A673 (cell line): ENCODE results near the gene OR5V1. TPM values are rescaled to one million over a fixed set of nuclear protein-coding genes. Genes with fewer than 3 reads are reported as not detected.

Experiments used
- BruUV-seq: library from RNA; stranded (reverse); fragments of 400-500 nt; replicated peaks from 2 replicates; lab custom pipeline; 2021; lab: Mats Ljungman, UMichigan
- CTCF ChIA-PET: fragments of 300-600 bp; sonication (Branson Sonifier 250); formaldehyde crosslinking; loops from one replicate; lab custom pipeline; 2022; ENCODE audit warnings: antibody characterized with exemption; lab: Charles Lee
- POLR2A ChIA-PET: fragments of 300-600 bp; sonication (Branson Sonifier 250); formaldehyde crosslinking; loops from one replicate; lab custom pipeline; 2022; ENCODE audit warnings: antibody characterized with exemption; ENCODE audit not compliant: low non-redundant PET; lab: Charles Lee
- DNase-seq: peaks from one replicate; pipeline ENCODE4 v3.0.0-alpha.2; 2015; ENCODE audit warnings: low spot score
- H3K27ac ChIP-seq: fragments of 200-600 bp; sonication (generic); 2 replicates; pipeline ENCODE4 v1.5.1; 2016; ENCODE audit warnings: mixed run types, low read depth, mild to moderate bottlenecking, mixed read lengths, antibody characterized with exemption, low read length; ENCODE audit not compliant: poor library complexity, severe bottlenecking
- H3K27me3 ChIP-seq: fragments of 200-600 bp; sonication (generic); replicated peaks from 2 replicates; pipeline ENCODE4 v1.6.1; 2017; ENCODE audit warnings: mixed run types, low read depth, mild to moderate bottlenecking, mixed read lengths, antibody characterized with exemption, low read length; ENCODE audit not compliant: insufficient read depth, poor library complexity
- H3K36me3 ChIP-seq: fragments of 200-600 bp; sonication (generic); 2 replicates; pipeline ENCODE4 v1.6.1; 2016; ENCODE audit warnings: mixed run types, mild to moderate bottlenecking, mixed read lengths, antibody characterized with exemption, low read length; ENCODE audit not compliant: insufficient read depth, poor library complexity, severe bottlenecking
- H3K4me1 ChIP-seq: fragments of 200-600 bp; sonication (generic); 2 replicates; pipeline ENCODE4 v1.6.1; 2017; ENCODE audit warnings: mixed run types, mild to moderate bottlenecking, mixed read lengths, antibody characterized with exemption, low read length; ENCODE audit not compliant: insufficient read depth, poor library complexity, severe bottlenecking
- H3K4me3 ChIP-seq: fragments of 200-600 bp; sonication (generic); 2 replicates; pipeline ENCODE4 v1.5.1; 2016; ENCODE audit warnings: low read depth, mixed run types, mild to moderate bottlenecking, mixed read lengths, low read length; ENCODE audit not compliant: poor library complexity, severe bottlenecking
- H3K9me3 ChIP-seq: fragments of 200-600 bp; sonication (generic); 2 replicates; pipeline ENCODE4 v1.6.1; 2016; ENCODE audit warnings: mixed run types, low read depth, mild to moderate bottlenecking, mixed read lengths, antibody characterized with exemption, low read length; ENCODE audit not compliant: poor library complexity, severe bottlenecking
- EZH2 ChIP-seq: fragments of 200-600 bp; sonication (generic); IDR thresholded peaks from 2 replicates; pipeline ENCODE4 v1.6.1; 2017; ENCODE audit warnings: borderline replicate concordance, low read depth, mild to moderate bottlenecking, mixed read lengths, antibody characterized with exemption, low read length; ENCODE audit not compliant: poor library complexity, severe bottlenecking
- intact Hi-C: fragments of 100-400 bp; cut with micrococcal nuclease; formaldehyde crosslinking; loops from one replicate; pipeline ENCODE4 v1.10.0; 2022; ENCODE audit not compliant: unreplicated experiment
- total RNA-seq: library from RNA; stranded (reverse); gene quantifications from 2 replicates; pipeline ENCODE4 v1.2.3, GENCODE V29; 2021
- TF ChIP-seq, protein P1 (sequence below): fragments of 300-800, 200-600 bp; sonication (generic); conservative IDR thresholded peaks from 2 replicates; pipeline ENCODE4 v1.5.1; 2017; ENCODE audit warnings: low read depth, mild to moderate bottlenecking, antibody characterized with exemption, low read length, moderate library complexity, mixed read lengths

OR5V1 gene
- total RNA-seq, 1 experiment from 2014 or later, result not detected

DNA sequence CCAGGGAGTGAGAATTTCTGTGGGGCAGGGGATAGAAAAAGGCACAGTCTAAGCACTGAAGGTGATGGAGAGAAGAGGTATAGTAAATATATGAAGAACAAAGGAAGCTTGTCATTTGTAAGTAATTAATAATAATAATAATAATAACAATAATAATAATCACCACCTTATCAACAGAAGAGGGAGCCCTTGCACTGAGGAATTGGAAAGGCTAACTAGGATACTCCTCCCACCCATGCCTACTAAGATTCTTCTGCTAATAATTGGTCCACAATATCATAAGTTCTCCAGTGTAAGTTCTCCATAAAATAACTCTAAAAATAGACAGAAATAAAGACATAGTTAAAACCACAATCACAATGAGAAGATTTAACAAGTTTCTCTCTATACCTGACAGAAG is 7.3 kb upstream of the OR5V1 start:
- Histone ChIP-seq H3K4me1 (no peaks in the 10 kb centered on the region), H3K9me3 (no peaks in the 10 kb centered on the region), H3K4me3 (no peak overlapping the region), H3K36me3 (no peaks in the 10 kb centered on the region), H3K27me3 (peaks cover 15% of the 10 kb centered on the region), H3K27ac (no peak overlapping the region)
- DNase-seq, result peak; percentile 19
- no TSS peak for BruUV-seq
- TF ChIP-seq, protein P1, sequence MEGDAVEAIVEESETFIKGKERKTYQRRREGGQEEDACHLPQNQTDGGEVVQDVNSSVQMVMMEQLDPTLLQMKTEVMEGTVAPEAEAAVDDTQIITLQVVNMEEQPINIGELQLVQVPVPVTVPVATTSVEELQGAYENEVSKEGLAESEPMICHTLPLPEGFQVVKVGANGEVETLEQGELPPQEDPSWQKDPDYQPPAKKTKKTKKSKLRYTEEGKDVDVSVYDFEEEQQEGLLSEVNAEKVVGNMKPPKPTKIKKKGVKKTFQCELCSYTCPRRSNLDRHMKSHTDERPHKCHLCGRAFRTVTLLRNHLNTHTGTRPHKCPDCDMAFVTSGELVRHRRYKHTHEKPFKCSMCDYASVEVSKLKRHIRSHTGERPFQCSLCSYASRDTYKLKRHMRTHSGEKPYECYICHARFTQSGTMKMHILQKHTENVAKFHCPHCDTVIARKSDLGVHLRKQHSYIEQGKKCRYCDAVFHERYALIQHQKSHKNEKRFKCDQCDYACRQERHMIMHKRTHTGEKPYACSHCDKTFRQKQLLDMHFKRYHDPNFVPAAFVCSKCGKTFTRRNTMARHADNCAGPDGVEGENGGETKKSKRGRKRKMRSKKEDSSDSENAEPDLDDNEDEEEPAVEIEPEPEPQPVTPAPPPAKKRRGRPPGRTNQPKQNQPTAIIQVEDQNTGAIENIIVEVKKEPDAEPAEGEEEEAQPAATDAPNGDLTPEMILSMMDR, result no peak; the same call in 1 of the 2 replicates
- no peak for TF ChIP-seq EZH2
- CTCF ChIA-PET, result interaction anchor here (0.6 kb wide), 1 partner anchor 257 kb away, joined by 3 read pairs; the partner anchor contains the start of gene GABBR1
- intact Hi-C loops, result loop anchor here (5.0 kb wide), 1 partner anchor 211 kb away; the partner anchor contains the start of gene OR2H2
- POLR2A ChIA-PET, result no interaction called here

DNA sequence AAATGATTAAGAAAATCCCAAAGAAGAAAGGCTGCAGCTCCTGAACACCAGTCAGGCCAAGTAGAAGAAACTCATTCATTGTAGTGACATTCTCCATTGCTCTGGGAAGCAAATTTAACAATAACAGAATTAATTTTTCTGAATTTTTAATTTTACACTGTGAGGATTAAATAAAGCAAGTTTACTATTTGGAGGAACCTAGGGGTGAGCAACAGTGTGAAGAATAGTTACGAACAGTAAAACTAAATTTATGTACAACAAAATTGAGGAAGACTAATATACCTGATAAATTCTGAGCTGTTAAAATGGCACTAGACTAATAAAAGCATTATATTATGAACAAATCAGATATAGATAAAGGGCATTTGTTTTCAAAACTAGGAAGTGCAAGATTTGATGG is 6.5 kb upstream of the OR5V1 start, which contains the start of gene OR12D3:
Gene OR12D3 (minus strand): TSS at position 101 of the 400 bp plus-strand sequence. CDS start 4 bp downstream, at position 97.
- CTCF ChIA-PET, result no interaction called here
- BruUV-seq, result no TSS peak
- no peak for DNase-seq

DNA sequence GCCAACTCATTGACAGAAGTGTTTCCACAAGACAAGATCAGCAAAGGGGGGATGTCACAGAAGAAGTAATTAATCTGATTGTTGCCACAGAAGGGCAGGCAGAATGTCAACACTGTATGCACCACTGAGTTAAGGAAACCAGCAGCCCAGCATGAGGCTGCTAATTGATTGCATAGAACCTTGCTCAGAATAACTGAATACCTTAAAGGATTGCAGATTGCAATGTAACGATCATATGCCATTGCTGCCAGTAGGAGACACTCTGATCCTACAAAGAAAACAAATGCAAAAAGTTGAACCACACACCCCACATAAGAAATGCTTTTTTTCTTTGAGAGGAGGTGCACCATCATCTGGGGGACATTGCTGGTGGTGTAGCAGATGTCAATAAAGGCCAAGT is 13.1 kb downstream of the OR5V1 start:
- Histone ChIP-seq H3K27me3 (peaks cover 9% of the 10 kb centered on the region), H3K9me3 (no peaks in the 10 kb centered on the region), H3K36me3 (no peaks in the 10 kb centered on the region), H3K4me1 (no peaks in the 10 kb centered on the region), H3K4me3 (no peak overlapping the region), H3K27ac (no peak overlapping the region)
- intact Hi-C loops, result no loop called here
- BruUV-seq, result no TSS peak
- DNase-seq, result no peak
- POLR2A ChIA-PET, result no interaction called here
- CTCF ChIA-PET, result no interaction called here
- TF ChIP-seq, protein P1, result no peak
- TF ChIP-seq EZH2, result no peak

More for the DNA sequence above, 6.5 kb upstream of the OR5V1 start, which contains the start of gene OR12D3:
- Histone ChIP-seq H3K27ac (no peak within 1 kb of the TSS), H3K9me3 (no peaks in the 10 kb centered on the region), H3K36me3 (no peaks in the 10 kb centered on the region), H3K4me1 (no peaks in the 10 kb centered on the region), H3K4me3 (no peak within 1 kb of the TSS), H3K27me3 (peaks cover 10% of the 10 kb centered on the region)
- TF ChIP-seq, protein P1, result no peak
- TF ChIP-seq EZH2, result no peak
- POLR2A ChIA-PET, result no interaction called here
- intact Hi-C loops, result loop anchor here (5.0 kb wide), 1 partner anchor 212 kb away; the partner anchor contains the start of gene OR2H2
